H1 (cell line): ENCODE results near the gene DUXB. TPM values are rescaled to one million over a fixed set of nuclear protein-coding genes. Genes with fewer than 3 reads are reported as not detected.

Experiments used
- CTCF ChIA-PET: fragments of 300-600 bp; sonication (Branson Sonifier 250); formaldehyde crosslinking; loops from one replicate; lab custom pipeline; 2021; ENCODE audit not compliant: partially characterized antibody; lab: Charles Lee
- POLR2A ChIA-PET: fragments of 300-600 bp; sonication (Branson Sonifier 250); formaldehyde crosslinking; loops from one replicate; lab custom pipeline; 2021; ENCODE audit warnings: inconsistent platforms; ENCODE audit not compliant: partially characterized antibody; lab: Charles Lee
- DNase-seq, 2 experiments: peaks; one replicate each; pipeline versions ENCODE4 v3.0.0 to v3.0.0-alpha.2; 2010 to 2022; ENCODE audit warnings: low spot score in 2 of 2, low read depth in 1 of 2, mixed read lengths in 1 of 2
- FAIRE-seq: peaks from 2 replicates; lab custom pipeline; 2011; peaks lifted over from hg19 to GRCh38; lab: Jason Lieb, UNC
- H2AFZ ChIP-seq: 2 replicates; pipeline ENCODE4 v1.8.1; 2012; ENCODE audit warnings: low read length, inconsistent platforms
- H2AK5ac ChIP-seq: 2 replicates; pipeline ENCODE4 v1.6.1; 2013; ENCODE audit warnings: low read depth, low read length
- H2BK120ac ChIP-seq: replicated peaks from 2 replicates; pipeline ENCODE3; 2013; ENCODE audit warnings: low read depth, low read length, inconsistent platforms
- H2BK12ac ChIP-seq: 2 replicates; pipeline ENCODE4 v1.6.1; 2013; ENCODE audit warnings: low read depth, low read length
- H2BK15ac ChIP-seq: 2 replicates; pipeline ENCODE4 v1.6.1; 2013; ENCODE audit warnings: low read length
- H2BK20ac ChIP-seq: 2 replicates; pipeline ENCODE4 v1.6.1; 2013; ENCODE audit warnings: low read length
- H2BK5ac ChIP-seq: 2 replicates; pipeline ENCODE4 v1.6.1; 2013; ENCODE audit warnings: low read depth, low read length
- H3K14ac ChIP-seq: 2 replicates; pipeline ENCODE4 v1.6.1; 2013; ENCODE audit warnings: inconsistent platforms; ENCODE audit not compliant: insufficient read length
- H3K18ac ChIP-seq: 2 replicates; pipeline ENCODE4 v1.6.1; 2013; ENCODE audit warnings: low read length; ENCODE audit errors: extremely low read depth
- H3K23ac ChIP-seq: 2 replicates; pipeline ENCODE4 v1.6.1; 2013; ENCODE audit warnings: inconsistent platforms; ENCODE audit not compliant: insufficient read length
- H3K23me2 ChIP-seq: 2 replicates; pipeline ENCODE4 v1.6.1; 2013; ENCODE audit warnings: low read depth, low read length
- H3K27ac ChIP-seq: 2 replicates; pipeline ENCODE4 v1.6.1; 2011; ENCODE audit warnings: low read depth, low read length, inconsistent platforms
- H3K27me3 ChIP-seq, 4 experiments: replicated peaks in 1 of 4; 1 replicate in 1 of 4; 2 replicates in 3 of 4; pipeline versions ENCODE4 v1.6.1 to v1.8.1; 2011 to 2013; ENCODE audit warnings: low read length in 3 of 4, mild to moderate bottlenecking in 3 of 4, inconsistent platforms in 2 of 4, mixed read lengths in 2 of 4, moderate library complexity in 1 of 4; ENCODE audit not compliant: control insufficient read depth in 3 of 4, insufficient read depth in 3 of 4; ENCODE audit errors: extremely low read depth in 1 of 4
- H3K36me3 ChIP-seq, 4 experiments: 2 replicates each; pipeline versions ENCODE4 v1.6.1 to v1.8.1; 2011 to 2013; ENCODE audit warnings: mild to moderate bottlenecking in 4 of 4, low read length in 3 of 4, moderate library complexity in 2 of 4, control low read depth in 1 of 4, inconsistent platforms in 1 of 4; ENCODE audit not compliant: insufficient read depth in 4 of 4, control insufficient read depth in 2 of 4
- H3K4ac ChIP-seq: replicated peaks from 2 replicates; pipeline ENCODE3; 2013; ENCODE audit warnings: low read length, low read depth, mixed read lengths, inconsistent platforms; ENCODE audit not compliant: insufficient read length
- H3K4me1 ChIP-seq, 4 experiments: replicated peaks in 1 of 4; 1 replicate in 1 of 4; 2 replicates in 3 of 4; pipeline versions ENCODE4 v1.6.1 to v1.8.1; 2011 to 2013; ENCODE audit warnings: low read length in 3 of 4, inconsistent platforms in 2 of 4, mixed read lengths in 1 of 4; ENCODE audit not compliant: insufficient read depth in 4 of 4, control insufficient read depth in 3 of 4
- H3K4me2 ChIP-seq, 2 experiments: 2 replicates each; pipeline versions ENCODE4 v1.6.1 to v1.8.1; 2011 to 2013; ENCODE audit warnings: low read depth in 2 of 2, low read length in 2 of 2, control low read depth in 1 of 2, inconsistent platforms in 1 of 2, mild to moderate bottlenecking in 1 of 2; ENCODE audit not compliant: insufficient read depth in 1 of 2
- H3K4me3 ChIP-seq, 4 experiments: fragments of 200-600, 300-600 bp in 1 of 4; sonication (generic), shearing (Covaris generic), sonication (Bioruptor Twin) in 1 of 4; 2 replicates each; pipeline versions ENCODE4 v1.5.1 to v1.8.1; 2011 to 2016; ENCODE audit warnings: low read length in 4 of 4, low read depth in 3 of 4, control low read depth in 2 of 4, inconsistent platforms in 2 of 4, mild to moderate bottlenecking in 2 of 4, mixed read lengths in 1 of 4, moderate library complexity in 1 of 4; ENCODE audit not compliant: insufficient read depth in 2 of 4; ENCODE audit errors: extremely low read depth in 1 of 4
- H3K56ac ChIP-seq: replicated peaks from 2 replicates; pipeline ENCODE3; 2013; ENCODE audit warnings: low read depth, mild to moderate bottlenecking, mixed read lengths, low read length, inconsistent platforms; ENCODE audit not compliant: insufficient read length
- H3K79me1 ChIP-seq: 2 replicates; pipeline ENCODE4 v1.6.1; 2013; ENCODE audit warnings: low read depth, low read length, control low read depth
- H3K79me2 ChIP-seq, 2 experiments: 2 replicates each; pipeline versions ENCODE4 v1.6.1 to v1.8.1; 2012 to 2013; ENCODE audit warnings: low read length in 2 of 2, mild to moderate bottlenecking in 2 of 2, inconsistent platforms in 1 of 2; ENCODE audit not compliant: insufficient read depth in 2 of 2, control insufficient read depth in 1 of 2
- H3K9ac ChIP-seq, 4 experiments: replicated peaks in 1 of 4; 1 replicate in 1 of 4; 2 replicates in 3 of 4; pipeline versions ENCODE4 v1.6.1 to v1.8.1; 2011 to 2013; ENCODE audit warnings: low read depth in 3 of 4, low read length in 3 of 4, control low read depth in 2 of 4, mild to moderate bottlenecking in 2 of 4, moderate library complexity in 2 of 4, inconsistent platforms in 1 of 4; ENCODE audit errors: extremely low read depth in 1 of 4
- H3K9me3 ChIP-seq, 2 experiments: 2 replicates each; pipeline versions ENCODE4 v1.6.1 to v1.8.1; 2012 to 2013; ENCODE audit warnings: mild to moderate bottlenecking in 2 of 2, moderate library complexity in 2 of 2, control low read depth in 1 of 2, inconsistent platforms in 1 of 2, low read depth in 1 of 2, low read length in 1 of 2, mixed read lengths in 1 of 2; ENCODE audit not compliant: insufficient read depth in 2 of 2
- H4K20me1 ChIP-seq, 2 experiments: replicated peaks in 1 of 2; 2 replicates each; pipeline versions ENCODE3 to v1.8.1; 2011 to 2013; ENCODE audit warnings: inconsistent platforms in 2 of 2, low read length in 2 of 2, mild to moderate bottlenecking in 1 of 2; ENCODE audit not compliant: insufficient read depth in 2 of 2, control insufficient read depth in 1 of 2
- H4K5ac ChIP-seq: 2 replicates; pipeline ENCODE4 v1.6.1; 2013; ENCODE audit warnings: low read length, low read depth, mixed read lengths, inconsistent platforms; ENCODE audit not compliant: insufficient read length
- H4K8ac ChIP-seq: 2 replicates; pipeline ENCODE4 v1.8.0; 2013; ENCODE audit warnings: mild to moderate bottlenecking, moderate library complexity, low read length, inconsistent platforms; ENCODE audit not compliant: insufficient read depth; ENCODE audit errors: extremely low read depth
- H4K91ac ChIP-seq: replicated peaks from 2 replicates; pipeline ENCODE3; 2013; ENCODE audit warnings: low read length, mixed read lengths, inconsistent platforms; ENCODE audit not compliant: insufficient read length
- HDAC2 ChIP-seq, 2 experiments: fragments of 300-600 bp in 1 of 2; sonication (generic) in 1 of 2; IDR thresholded peaks; 2 replicates each; pipeline ENCODE4 v1.6.1; 2011 to 2012; ENCODE audit warnings: low read depth in 2 of 2, low read length in 2 of 2, mild to moderate bottlenecking in 2 of 2, moderate library complexity in 2 of 2, borderline replicate concordance in 1 of 2, inconsistent platforms in 1 of 2
- JUND ChIP-seq: IDR thresholded peaks from 2 replicates; pipeline ENCODE4 v1.6.1; 2011; ENCODE audit warnings: mild to moderate bottlenecking, improper control_type of control experiment, low read length
- POLR2AphosphoS5 ChIP-seq: IDR thresholded peaks from 2 replicates; pipeline ENCODE4 v1.6.1; 2011; ENCODE audit warnings: low read depth, low read length
- RBBP5 ChIP-seq: IDR thresholded peaks from 2 replicates; pipeline ENCODE4 v1.7.1; 2012; ENCODE audit warnings: low read depth, mild to moderate bottlenecking, inconsistent platforms, low read length, moderate library complexity, borderline replicate concordance
- RFX5 ChIP-seq: IDR thresholded peaks from 2 replicates; pipeline ENCODE4 v1.6.1; 2011; ENCODE audit warnings: low read depth, low read length, improper control_type of control experiment, borderline replicate concordance
- RXRA ChIP-seq: IDR thresholded peaks from 2 replicates; pipeline ENCODE4 v1.6.1; 2011; ENCODE audit warnings: low read depth, mild to moderate bottlenecking, low read length, moderate library complexity; ENCODE audit not compliant: insufficient read depth
- TAF7 ChIP-seq: optimal IDR thresholded peaks from 2 replicates; pipeline ENCODE3; 2011; ENCODE audit warnings: low read depth, mild to moderate bottlenecking, inconsistent platforms, low read length, moderate library complexity, borderline replicate concordance
- TBP ChIP-seq: IDR thresholded peaks from 2 replicates; pipeline ENCODE4 v1.6.1; 2011; ENCODE audit warnings: low read depth, low read length, improper control_type of control experiment
- TCF12 ChIP-seq: IDR thresholded peaks from 2 replicates; pipeline ENCODE4 v1.6.1; 2011; ENCODE audit warnings: low read depth, mild to moderate bottlenecking, low read length
- YY1 ChIP-seq: IDR thresholded peaks from 2 replicates; pipeline ENCODE4 v1.6.1; 2011; ENCODE audit warnings: low read depth, mild to moderate bottlenecking, low read length
- WGBS, 2 experiments: shearing (Covaris generic) in 1 of 2; methylation state at CpG; one replicate each; pipeline versions ENCODE4 v1.1.6 to v1.1.7; 2013 to 2015; ENCODE audit warnings: low lambda C conversion rate in 2 of 2, mixed read lengths in 2 of 2, inconsistent platforms in 1 of 2, low coverage in 1 of 2, missing lambda C conversion rate in 1 of 2; ENCODE audit not compliant: insufficient replicate concordance in 2 of 2, insufficient coverage in 1 of 2, insufficient read length in 1 of 2; ENCODE audit errors: extremely low coverage in 1 of 2, missing lambda C conversion rate in 1 of 2; 5-methylcytosine and 5-hydroxymethylcytosine counted together
- polyA plus RNA-seq, 7 experiments: library from polyadenylated mRNA; depleted of rRNA in 3 of 7; stranded (reverse) in 5 of 7; unstranded in 2 of 7; fragments of >200 nt in 5 of 7; fragments of 200-250 nt in 2 of 7; gene quantifications; 1 replicate in 5 of 7; 2 replicates in 1 of 7; 4 replicates in 1 of 7; pipeline versions ENCODE4 v1.2.1 to v1.2.3, GENCODE V29; 2011 to 2013; ENCODE audit warnings: missing spikeins in 2 of 7, mixed read lengths in 2 of 7
- total RNA-seq: library from RNA; stranded (reverse); fragmentation: NEBNext Ultra II Directional; extraction: Animal tissue kit (Norgen Biotek cat#: 25700); gene quantifications from 2 replicates; pipeline ENCODE4 v1.2.1, GENCODE V29; 2021
- TF ChIP-seq, protein P1 (sequence below): IDR thresholded peaks from 2 replicates; pipeline ENCODE4 v1.6.1; 2012; ENCODE audit warnings: low read length, inconsistent platforms
- TF ChIP-seq, protein P2 (sequence below): IDR thresholded peaks from 2 replicates; pipeline ENCODE4 v1.6.1; 2011; ENCODE audit warnings: low read depth, mild to moderate bottlenecking, low read length; ENCODE audit not compliant: insufficient read depth

DUXB gene
- total and polyA plus RNA-seq, 2 of the 8 experiments (the other 6 are each of a cell fraction or from before 2014, with no cell fraction given) = not detected

DNA sequence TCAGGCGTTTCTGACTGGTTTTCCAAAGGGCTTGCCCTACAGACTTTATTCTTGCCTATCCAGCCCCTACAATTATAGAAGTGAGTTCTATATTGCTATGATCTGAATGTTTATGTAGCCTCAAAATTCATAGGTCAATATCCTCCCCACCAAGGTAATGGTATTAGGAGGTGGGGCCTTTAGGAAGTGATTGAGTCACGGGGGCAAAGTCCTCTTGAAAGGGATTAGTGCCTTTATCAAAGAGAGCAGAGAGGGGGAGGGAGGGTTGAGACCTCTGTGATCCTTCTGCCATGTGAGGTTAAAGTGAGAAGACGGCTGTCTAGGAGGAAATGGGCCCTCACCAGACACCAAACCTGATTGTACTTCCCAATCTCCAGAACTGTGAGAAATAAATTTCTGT is 26.0 kb upstream of the DUXB start:
- Histone ChIP-seq H3K9ac (no peak overlapping the region), H3K18ac (no peak overlapping the region), H3K23ac (no peak overlapping the region), H2BK5ac (no peak overlapping the region), H3K23me2 (no peaks in the 10 kb centered on the region; the same call in 1 of the 2 replicates), H2BK20ac (no peak overlapping the region), H3K56ac (no peak overlapping the region), H3K14ac (no peak overlapping the region), H4K91ac (no peak overlapping the region), H3K36me3 (no peaks in the 10 kb centered on the region; a peak in 1 of 8 replicates), H2BK15ac (no peak overlapping the region), H3K4me1 (no peaks in the 10 kb centered on the region), H3K9me3 (no peaks in the 10 kb centered on the region; a peak in 2 of 4 replicates), H3K4me3 (no peak overlapping the region), H3K4ac (no peak overlapping the region), H3K4me2 (no peak overlapping the region), H3K27ac (no peak overlapping the region), H2BK12ac (no peak overlapping the region), H2AK5ac (no peak overlapping the region), H2AFZ (no peak overlapping the region), H3K79me1 (no peaks in the 10 kb centered on the region), H2BK120ac (no peak overlapping the region), H4K20me1 (no peaks in the 10 kb centered on the region), H4K5ac (no peak overlapping the region), H4K8ac (no peak overlapping the region), H3K27me3 (no peaks in the 10 kb centered on the region), H3K79me2 (no peaks in the 10 kb centered on the region)
- 79% methylated on average over 3 of the region's 3 CpGs; no CpG with 5 or more reads in 1 of the 2 experiments for WGBS, 2 experiments
- ChIA-PET POLR2A (no interaction called here), CTCF (no interaction called here)
- no peak for FAIRE-seq
- no peak for DNase-seq
- no peak for TF ChIP-seq HDAC2 (IDR thresholded peaks at IDR 0.05; ENCODE audit: borderline replicate concordance in 1 of 2, low read depth in 2 of 2, low read length in 2 of 2)
- TF ChIP-seq RXRA = no peak
- no peak for TF ChIP-seq JUND
- TF ChIP-seq, protein P1, sequence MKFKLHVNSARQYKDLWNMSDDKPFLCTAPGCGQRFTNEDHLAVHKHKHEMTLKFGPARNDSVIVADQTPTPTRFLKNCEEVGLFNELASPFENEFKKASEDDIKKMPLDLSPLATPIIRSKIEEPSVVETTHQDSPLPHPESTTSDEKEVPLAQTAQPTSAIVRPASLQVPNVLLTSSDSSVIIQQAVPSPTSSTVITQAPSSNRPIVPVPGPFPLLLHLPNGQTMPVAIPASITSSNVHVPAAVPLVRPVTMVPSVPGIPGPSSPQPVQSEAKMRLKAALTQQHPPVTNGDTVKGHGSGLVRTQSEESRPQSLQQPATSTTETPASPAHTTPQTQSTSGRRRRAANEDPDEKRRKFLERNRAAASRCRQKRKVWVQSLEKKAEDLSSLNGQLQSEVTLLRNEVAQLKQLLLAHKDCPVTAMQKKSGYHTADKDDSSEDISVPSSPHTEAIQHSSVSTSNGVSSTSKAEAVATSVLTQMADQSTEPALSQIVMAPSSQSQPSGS = no peak
- TF ChIP-seq, protein P2, sequence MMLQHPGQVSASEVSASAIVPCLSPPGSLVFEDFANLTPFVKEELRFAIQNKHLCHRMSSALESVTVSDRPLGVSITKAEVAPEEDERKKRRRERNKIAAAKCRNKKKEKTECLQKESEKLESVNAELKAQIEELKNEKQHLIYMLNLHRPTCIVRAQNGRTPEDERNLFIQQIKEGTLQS = no peak
- TF ChIP-seq YY1 = no peak
- TF ChIP-seq TCF12 = no peak
- TF ChIP-seq TBP = no peak
- no peak for TF ChIP-seq TAF7
- TF ChIP-seq POLR2AphosphoS5 = no peak
- no peak for TF ChIP-seq RBBP5
- TF ChIP-seq RFX5 = no peak
